Airway epithelial cell (primary cell): Measurements from ENCODE around the gene HIKESHI. TPM values are rescaled to one million over a fixed set of nuclear protein-coding genes. Genes with fewer than 3 reads are reported as not detected.

ENCODE experiments used
- total RNA-seq: library from RNA; depleted of rRNA; stranded (reverse); fragments of >200 nt; gene quantifications from 2 replicates; pipeline ENCODE4 v1.2.3, GENCODE V29; 2015

The HIKESHI gene, protein sequence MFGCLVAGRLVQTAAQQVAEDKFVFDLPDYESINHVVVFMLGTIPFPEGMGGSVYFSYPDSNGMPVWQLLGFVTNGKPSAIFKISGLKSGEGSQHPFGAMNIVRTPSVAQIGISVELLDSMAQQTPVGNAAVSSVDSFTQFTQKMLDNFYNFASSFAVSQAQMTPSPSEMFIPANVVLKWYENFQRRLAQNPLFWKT
- total RNA-seq = 38.4 and 48.9 TPM in 2 replicates

GRCh38 chr11:86302092-86302793, at the start of gene HIKESHI:
TSS of gene HIKESHI (plus strand) at chr11:86302240. CDS start at chr11:86302449, 209 bp downstream.

GRCh38 chr11:86374586-86374985, 72.5 kb downstream of the HIKESHI start, which contains the start of gene CCDC81:
TSS of gene CCDC81 (plus strand) at chr11:86374887. CDS start at chr11:86375164, 277 bp downstream.

Other genes starting within 250 kb of the HIKESHI start
- gene PICALM, start 233.2 kb upstream of the HIKESHI start, total RNA-seq = 64.0 and 86.5 TPM in 2 replicates
- gene EED, start 57.5 kb upstream of the HIKESHI start, total RNA-seq = 11.5 and 15.7 TPM in 2 replicates
- gene CCDC81, start 72.6 kb downstream of the HIKESHI start, total RNA-seq = 0.28 and 0.37 TPM in 2 replicates